GM18498 (cell line): ENCODE measurements around the gene ATP1A4.
"Not testable (repeated sequence)": the region's sequence is repeated elsewhere in the genome, so short reads cannot be mapped to it uniquely, and the experiment has no call there.

ENCODE experiments used
- ATAC-seq: cut with Tn5 transposase; IDR thresholded peaks from one replicate; pipeline ENCODE4 v1.9.1; 2021; ENCODE audit warnings: mild to moderate bottlenecking, moderate library complexity; ENCODE audit not compliant: unreplicated experiment

Gene ATP1A4

DNA sequence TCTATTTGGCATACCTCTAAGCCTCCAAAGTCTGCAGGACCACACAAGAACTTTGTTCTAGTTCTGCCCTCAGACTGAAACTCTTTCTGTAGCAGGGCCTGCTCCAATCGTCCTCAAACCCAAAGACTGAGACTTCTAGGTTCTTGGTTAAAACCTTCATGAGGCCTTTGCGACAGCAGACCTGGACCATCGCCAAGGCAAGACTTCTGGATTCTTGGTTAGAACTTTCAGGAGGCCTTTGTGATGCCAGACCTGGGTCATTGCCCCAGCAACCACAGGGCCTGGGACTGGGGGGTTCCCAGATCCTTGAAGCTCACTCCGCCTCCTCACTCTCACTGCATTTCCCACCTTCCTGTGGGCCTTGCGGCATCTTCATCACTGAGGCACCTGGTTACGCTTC is at the start of gene ATP1A4:
ATP1A4 (plus strand) TSS at position 301 of the 400 bp plus-strand sequence. CDS start 438 bp downstream, outside the sequence.
- no peak for ATAC-seq

DNA sequence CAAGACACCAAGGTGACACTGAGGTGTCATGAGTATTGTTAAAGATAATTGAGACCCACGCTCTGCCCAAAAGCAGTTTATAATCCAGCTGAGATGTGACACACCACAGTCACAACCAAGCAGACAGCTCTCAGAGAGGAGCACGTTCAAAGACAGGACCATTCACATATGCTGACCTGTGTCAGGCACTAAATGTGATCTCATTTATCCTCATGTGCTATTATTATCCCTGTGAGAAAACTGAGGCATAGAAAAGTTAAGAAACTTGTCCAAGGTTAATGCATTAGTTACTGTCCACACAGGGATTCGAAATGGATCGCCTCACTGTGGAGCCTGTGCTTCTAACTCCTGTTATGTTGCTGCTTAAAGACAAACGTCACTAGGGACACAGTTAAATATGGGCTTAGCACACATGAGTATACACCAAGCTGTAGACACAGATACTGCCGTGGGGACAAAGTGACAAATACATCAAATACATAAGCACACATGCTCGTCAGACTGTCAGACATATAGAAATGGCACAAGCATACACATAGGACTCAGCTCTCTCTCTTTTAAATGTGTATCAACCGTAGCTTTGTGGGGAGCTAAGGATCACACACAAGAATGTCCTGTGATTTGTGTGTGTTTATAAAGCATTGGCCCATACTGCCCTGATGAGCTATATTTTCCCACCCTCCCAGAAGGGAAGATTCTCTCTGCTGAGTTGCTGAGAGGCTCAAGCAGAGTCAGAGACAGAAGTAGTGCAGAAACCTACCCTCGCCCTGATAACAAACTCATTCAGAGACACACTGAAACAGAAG is 49.5 kb upstream of the ATP1A4 start:
- ATAC-seq, result no peak

DNA sequence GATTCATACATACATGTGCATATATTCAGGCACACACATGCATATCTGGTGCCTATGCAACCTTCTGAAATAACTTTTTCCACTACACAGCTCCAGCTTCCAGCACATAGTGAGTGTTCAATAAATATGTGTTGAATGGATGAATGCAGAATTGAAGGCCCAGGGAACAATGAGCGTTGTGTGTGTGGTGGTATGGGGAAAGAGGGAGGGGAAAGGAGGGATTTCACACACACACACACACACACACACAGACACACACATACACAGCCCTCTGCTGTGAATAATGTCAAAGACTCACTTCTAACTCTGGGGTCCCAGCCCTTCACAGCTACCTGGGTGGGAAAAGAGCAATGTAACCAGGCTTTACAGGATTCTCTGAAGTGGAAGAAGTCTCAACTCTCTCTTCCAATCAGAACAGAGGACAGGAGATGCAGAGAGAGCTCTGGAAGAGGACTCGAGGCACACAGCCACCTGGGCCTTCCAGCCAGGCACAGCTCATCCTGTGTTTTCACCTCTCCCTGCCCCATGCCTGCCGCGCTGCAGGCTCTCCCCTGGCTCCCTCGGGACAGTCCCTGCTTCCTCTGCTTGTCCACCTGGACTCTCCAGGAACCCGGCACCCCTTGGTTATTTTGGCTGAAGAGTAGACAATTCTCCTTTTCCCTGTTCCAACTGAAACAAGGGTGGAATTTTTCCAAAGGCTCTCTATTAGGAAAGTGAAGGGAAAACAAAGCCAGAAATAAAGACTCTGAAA is 47.6 kb upstream of the ATP1A4 start:
- no peak for ATAC-seq

DNA sequence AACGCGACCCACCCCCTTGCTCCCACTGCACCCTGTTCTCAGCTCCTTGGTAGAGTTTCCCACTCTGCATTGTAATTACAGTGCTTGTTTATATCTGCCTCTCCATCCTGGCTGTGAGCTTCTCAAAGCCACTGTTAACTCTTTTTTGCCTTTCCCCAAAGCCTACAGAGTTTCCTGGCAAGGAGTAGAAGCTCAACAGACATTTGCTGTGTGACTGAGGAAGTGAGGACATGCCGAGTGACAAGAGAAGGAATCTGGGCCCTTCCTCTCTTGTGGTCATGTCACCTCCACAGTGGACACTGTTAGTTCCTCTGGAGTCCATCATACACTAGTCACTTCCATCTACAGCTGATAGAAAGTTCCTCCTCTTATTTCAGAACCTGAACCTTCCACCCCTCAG is 46.9 kb upstream of the ATP1A4 start:
- no peak for ATAC-seq

DNA sequence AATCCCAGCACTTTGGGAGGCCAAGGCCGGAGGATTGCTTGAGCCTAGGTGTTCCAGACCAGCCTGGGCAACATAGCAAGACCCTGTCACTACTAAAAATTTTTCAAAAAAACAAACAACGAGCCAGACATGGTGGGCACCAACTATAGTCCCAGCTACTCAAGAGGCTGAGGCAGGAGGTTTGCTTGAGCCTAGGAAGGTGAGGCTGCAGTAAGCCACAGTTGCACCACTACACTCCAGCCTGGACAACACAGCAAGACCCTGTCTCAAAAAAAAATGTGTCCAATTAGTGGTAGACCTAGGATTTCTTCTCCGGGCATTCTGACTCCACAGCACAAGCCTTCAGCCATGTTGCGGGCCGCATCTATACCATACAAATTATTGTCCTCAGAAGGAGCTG is 46.2 kb upstream of the ATP1A4 start:
- ATAC-seq, result no peak

DNA sequence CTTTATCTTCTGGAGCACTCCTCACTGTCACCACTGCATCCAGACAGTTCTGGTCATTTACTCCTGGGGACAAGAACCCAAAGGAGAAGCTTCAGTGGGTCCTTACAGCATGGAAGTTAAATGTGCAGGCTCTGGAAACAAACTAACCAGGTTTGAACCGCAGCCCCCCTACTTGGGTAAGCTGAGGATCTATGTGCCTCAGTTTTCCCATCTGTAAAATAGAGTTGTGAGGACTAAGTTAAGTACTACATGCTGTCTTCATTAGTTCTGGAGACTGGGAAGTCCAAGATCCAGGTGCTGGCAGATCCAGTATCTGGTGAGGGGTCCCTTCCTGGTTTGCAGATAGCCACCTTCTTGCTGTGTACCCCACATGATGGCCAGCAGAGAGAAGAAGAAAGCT is 43.9 kb upstream of the ATP1A4 start:
- ATAC-seq, result no peak

DNA sequence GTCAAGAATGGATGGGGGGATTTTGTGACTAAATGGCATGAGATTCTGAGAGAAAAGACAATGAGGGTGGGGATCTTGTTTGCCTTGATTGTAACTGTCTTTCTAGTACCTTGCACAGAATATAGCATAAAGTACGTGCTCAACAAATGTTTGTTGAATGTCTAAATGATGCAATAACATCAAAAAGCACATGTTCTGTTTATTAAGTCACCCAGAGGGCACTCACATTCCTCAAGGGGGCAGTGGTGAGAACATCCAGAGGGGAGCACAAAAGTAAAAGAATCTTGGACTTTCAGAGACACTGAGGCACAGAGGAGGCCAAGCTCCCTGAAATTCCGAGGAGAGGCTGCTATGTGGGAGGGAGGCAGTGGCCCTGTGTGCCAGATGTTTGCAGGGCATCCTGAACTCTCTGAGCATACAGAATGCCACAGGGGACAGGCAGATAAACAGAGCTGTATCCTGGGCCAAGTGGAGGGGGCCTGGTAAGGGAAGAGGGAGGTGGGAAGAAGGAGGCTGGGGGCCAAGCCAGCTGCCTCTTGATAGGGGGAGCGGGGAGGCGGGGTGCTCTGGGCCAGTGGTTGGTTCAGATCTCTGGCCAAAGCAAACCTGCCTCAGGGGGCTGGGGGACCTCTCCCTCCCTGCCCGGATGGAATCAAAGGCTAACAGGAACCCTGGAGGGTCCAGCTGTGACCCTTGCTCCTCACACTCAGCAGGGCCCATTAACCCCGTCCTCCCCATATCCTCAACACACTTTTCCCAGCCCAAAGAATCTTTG is 42.3 kb upstream of the ATP1A4 start:
- ATAC-seq, result no peak

DNA sequence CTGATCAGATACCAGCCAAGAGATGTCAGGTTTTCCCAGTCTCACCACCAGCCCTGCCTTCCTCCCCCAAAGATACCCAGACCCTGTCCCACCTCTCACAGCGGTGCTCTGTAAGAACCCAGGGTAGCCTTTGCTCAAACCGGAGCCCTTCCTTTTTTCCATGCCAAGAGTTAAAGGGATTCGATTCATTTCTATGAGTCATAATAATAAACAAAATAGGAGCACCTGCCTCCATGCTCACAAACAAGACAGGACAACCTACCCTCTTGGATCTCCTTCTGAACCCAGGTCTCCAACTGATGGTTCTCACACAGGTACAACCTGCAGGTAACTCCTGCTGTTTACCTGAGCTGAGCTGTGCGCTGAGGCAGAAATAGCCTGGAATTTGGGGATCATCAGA is 41.7 kb upstream of the ATP1A4 start:
- ATAC-seq, result no peak

DNA sequence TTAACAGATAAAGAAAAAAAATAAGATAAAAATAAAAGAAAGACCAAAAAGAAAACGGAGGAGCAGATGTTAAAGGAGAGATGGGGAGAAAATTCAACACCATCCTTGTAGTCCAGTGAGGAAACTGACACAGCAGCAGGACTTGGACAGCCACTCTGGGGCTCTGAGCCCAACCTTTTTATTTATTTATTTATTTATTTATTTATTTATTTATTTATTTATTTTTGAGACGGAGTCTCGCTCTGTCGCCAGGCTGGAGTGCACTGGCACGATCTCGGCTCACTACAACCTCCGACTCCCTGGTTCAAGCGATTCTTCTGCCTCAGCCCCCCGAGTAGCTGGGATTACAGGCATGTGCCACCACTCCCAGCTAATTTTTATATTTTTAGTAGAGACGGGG is 39.9 kb upstream of the ATP1A4 start:
- ATAC-seq, result not testable (repeated sequence)

DNA sequence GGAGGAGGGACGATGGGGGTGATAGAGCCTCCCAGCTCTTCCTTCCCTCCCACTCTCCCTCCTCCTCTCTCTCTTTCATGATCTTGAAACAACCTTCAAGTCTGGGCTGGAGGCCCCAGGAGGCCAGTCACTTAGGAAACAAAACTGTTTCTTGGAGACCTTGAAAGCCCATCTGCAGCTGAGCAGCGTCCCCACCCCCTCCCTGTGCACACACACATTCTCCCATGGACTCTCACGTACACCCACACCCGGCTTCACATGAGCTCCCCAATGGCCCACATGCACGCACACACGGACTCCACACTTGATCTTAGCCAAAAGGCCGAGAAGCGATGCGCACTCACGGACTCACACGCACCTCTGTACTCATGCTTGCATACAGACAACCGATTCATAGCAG is 39.0 kb upstream of the ATP1A4 start:
- ATAC-seq, result no peak

DNA sequence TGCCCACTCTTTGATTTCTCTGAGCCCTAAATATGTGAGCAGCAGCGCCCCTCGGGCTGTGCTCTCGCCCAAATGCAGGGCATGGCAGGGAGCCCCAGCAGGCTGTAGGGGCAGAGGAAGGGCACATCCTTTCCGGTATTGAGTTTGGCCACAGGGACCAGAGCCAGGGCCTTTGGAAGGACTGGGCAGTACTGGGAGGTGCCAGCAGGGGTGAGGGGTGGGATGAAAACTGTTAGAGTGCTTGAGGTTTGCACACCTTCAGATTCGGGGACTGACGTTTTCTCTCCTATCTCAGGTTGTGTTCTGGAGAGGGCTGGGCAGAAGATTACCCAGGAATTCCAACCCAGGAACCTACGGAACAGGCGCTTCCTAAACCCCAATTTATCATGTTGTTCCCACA is 38.0 kb upstream of the ATP1A4 start:
- no peak for ATAC-seq

DNA sequence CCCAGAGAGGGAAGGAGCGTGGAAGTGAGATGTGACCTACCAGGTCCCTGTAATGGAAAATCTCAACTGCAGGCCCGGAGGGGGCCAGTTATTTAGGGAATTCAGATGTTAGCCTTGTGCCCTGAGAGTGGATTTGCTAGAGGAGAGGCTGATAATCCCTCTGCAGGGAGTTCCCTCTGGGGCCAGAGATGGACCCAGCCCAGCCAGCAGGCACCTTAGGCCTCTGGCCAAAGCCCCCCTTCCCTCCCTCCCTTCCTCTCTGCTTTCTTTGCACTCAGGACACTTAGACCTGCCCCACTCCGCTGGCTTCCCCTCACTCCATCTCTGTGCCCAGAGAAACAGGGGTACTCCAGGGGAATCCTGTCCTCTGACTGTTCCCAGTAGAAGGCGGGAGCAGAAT is 37.3 kb upstream of the ATP1A4 start:
- no peak for ATAC-seq

DNA sequence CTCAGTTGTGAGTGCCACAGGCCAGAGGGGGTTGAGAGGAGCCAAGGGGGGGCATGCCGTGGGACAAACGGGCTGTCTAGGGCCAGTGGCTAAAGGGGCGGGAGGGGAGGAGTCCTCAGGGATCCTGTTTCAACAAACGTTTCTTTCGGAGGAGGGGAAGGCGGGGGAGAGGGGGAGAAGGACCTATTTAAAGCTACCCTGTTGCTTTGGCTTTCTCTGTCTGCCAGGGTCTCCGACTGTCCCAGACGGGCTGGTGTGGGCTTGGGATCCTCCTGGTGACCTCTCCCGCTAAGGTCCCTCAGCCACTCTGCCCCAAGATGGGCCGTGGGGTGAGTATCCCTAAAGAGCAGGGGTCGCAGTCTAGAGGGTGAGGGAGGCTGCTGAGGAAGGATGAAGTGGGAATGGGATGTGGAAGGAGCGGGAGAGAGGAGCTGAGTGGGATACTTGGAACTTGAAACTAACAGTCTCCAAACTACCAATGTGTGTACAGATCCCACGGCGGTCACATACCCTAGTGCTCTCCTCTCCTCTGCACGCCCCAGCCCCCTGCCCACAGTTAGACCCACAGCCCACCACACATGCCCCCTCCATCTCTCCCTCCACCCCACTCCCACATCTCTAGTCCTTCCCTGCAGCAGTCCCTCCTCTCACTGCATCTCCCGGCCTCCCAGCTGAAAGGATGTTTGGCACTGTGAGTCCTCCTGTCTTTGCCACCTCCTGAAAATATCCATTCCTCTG is 35.7 kb upstream of the ATP1A4 start, which contains the start of gene ATP1A2:
ATP1A2 (plus strand) TSS at position 215 of the 738 bp plus-strand sequence; CDS start at position 318, 103 bp downstream.
- ATAC-seq, result no peak

DNA sequence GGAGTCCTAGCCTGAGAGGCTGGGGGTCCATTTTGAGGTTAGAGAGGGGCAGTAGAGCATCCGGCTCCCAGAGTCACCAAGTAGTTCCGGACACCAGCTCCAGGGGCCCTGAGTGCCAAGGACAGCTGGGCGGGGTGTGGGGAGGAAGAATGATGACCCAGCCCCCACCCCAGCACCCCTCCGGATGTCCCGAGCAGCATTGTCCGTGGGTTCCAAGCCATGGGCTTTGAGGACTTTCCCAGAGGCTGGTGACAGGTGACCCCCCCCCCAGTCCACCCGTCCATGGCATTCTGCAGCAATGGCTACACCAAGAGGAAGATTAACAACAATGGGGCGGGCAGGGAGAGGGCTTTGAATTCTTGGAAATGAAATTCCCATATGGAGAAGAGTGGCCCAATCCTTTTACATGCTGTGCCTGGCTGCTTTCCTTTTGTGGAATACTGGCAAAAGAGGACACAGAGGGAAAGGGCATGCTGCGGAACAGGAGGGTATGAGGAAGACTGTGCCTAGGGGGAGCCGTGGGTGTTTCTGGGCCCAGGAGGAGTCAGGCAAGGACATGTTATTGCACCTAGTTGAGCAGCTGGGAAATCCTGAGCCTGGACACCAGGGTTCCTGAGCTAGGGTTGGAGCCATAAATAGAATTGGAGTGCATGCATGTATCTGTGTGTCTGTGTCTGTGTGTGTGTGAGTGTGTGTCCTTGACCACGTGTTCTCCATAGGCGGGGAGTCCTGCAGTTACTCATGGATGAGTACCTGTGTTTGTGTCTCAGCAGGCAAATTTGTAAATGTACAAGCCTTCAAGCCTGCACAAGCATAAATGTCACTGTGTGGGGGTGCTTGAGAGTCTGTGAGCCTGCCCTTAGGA is 34.9 kb upstream of the ATP1A4 start:
- no peak for ATAC-seq

DNA sequence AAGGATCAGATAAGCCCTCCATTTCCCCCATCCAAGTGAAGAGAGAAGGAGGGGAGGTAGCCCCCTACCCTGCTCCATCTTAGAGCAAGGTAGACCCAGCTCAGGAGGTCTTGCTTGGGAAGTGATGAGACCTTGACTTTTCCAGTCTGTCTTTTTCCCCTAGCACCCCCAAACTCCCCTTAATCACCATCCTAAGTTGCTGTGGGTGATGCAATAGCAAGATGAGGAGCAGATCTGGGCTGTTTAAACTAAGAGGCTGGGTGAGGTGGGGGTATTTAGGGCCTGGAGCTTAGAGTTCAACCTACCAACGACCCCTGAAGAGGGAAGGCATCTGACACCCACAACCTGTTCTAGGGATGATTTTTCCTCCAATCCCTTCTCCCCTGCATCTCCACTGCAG is 34.1 kb upstream of the ATP1A4 start:
- ATAC-seq, result no peak

DNA sequence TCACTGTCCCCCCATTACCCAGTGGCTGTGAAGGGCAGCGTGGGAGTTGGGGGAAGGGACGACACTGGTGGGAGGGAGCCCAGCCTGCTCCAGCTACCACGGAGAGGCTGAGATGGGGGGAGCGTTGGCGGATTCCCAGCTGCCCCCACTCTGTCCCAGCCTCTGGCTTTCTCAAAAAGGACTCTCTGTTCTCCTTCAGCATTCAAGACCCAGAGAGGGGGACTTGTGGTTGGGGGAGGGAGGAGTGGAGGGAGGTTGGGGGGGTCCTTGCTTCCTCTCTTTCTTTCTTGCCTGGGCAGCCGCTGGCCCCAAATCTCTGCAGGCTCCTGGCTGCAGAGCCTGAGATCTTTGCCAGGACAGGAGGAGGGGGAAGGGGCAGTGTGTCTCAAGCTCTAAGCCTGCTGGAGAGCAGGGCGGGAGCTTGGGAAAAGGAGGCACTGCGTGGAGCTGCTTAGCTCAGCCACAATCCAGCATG is 33.7 kb upstream of the ATP1A4 start:
- ATAC-seq, result no peak

DNA sequence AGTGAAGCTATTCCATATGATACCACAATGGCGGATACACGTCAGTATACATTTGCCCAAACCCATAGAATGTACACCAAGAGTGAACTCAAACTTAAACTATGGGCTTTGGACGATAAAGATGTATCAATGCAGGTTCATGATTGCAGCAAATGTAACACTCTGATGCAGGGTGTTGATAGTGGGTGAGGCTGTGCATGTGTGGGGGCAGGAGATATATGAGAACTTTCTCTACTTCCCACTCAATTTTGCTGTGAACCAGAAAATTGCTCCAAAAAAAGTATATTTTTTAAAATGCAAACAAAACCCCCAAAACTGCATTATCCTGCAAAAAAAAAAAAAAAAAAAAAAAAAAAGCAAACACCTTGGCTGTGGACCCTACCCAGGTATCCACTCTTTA is 32.5 kb upstream of the ATP1A4 start:
- no peak for ATAC-seq

DNA sequence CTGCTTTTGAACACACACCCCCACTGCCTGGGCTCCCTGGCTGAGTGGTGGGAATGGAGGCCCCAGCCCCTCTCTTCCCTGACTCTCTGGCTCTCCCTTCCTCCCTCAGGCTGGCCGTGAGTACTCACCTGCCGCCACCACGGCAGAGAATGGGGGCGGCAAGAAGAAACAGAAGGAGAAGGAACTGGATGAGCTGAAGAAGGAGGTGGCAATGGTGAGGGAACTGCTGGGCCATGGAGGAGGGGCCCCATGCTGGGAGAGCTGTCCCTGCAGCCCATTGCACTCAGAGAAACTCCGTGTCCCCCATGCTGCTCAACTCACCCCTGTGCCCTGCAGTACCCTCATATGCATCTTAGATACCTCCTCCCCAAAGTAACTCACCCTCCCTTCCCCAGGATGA is 30.6 kb upstream of the ATP1A4 start:
- ATAC-seq, result no peak

DNA sequence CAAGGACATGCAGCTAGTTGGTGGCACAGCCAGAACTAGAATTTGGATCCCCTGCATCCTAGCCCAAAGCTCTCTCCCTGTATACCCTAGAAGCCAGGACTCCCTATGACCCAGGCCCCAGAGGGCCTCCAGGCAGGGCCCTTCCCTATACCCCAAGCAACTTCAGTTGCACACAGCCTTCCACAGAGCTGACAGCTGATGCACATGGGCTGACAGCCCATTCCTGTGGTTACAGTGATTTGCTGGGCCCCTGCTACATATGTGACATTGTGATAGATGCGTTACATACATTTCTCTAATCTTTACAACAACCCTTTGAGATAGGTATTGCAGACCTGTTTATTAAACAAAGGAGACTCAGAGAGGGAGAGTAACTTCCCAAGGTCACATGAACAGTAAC is 30.0 kb upstream of the ATP1A4 start:
- no peak for ATAC-seq
